ENCODE data around the gene ST7.

Gene ST7

GRCh38 chr7:117127585-117128168 lies 174.4 kb downstream of the ST7 start:
- no peak for DNase-seq (ENCODE audit: low spot score)

DNA sequence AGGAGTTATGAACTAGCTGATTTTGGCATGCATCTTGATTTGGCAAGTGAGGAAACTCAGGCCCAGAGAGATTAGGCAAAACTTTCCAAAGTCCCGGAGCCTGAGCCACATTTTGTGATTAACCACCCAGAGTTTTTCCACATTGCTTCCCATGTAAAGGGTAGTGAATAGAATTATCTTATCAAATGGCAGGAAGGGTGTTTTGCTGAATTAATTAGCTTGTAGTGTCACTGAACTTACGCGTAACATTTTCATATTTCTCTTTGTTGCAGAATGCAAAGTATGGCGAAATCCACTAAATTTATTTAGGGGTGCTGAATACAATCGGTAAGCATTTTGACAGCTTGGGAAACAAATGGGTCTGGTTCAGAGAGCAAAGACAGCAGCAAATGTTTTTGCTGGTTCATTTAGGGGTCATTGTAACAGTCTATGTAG lies 176.2 kb downstream of the ST7 start:
- DNase-seq (ENCODE audit: low spot score): no peak

DNA sequence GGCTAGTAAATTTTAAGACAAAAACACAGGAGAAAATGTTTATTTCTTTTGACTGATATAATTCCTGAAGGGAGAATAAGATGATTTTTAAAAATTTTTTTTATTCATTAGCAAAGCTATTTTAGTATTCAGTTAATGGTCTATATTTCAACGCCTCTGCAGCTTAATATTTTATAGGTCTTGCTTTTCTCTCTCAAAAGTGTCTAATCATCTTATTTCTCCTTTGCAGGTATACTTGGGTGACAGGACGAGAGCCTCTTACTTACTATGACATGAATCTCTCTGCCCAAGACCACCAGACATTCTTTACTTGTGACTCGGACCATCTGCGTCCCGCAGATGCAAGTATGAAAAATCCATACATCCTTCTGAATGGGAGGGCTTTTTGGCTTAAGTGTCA lies 177.0 kb downstream of the ST7 start:
- no peak for DNase-seq (ENCODE audit: low spot score)

DNA sequence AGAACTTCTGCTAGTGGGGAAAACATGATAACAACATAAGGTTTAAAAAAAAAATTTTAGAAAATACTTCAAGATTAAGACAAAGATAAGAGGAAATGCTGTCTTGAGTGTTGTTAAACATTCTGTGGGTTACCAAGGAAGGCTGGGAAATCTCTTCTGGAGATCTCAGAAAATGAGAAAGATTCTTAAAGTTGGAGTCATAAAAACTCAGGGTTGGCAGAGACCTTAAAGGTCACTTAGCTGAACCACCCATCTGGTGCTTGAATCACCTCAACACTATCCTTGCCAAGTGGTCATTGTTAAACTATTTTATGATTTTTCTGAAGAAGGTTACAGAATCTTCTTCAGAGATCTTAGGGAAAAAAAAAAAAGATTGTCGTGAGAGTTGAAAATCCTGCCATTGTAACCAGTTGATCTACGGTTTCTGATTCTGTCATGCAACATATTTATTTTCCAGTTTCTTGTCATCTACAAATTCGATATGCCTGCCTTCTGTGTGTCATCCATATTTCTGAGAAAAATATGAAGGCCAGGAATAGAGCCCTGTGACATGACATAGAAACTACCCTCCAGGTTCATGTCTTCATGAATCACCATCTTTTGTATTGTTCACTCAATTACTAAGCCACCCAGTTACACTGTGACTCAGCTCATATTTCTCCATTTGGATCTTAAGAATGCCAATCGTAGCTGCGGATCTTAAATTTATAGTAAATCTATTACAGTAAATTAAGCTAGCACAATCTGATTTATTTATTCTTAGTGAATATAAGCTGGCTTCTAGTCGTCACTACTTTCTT lies 179.2 kb downstream of the ST7 start:
- DNase-seq (ENCODE audit: low spot score): no peak

DNA sequence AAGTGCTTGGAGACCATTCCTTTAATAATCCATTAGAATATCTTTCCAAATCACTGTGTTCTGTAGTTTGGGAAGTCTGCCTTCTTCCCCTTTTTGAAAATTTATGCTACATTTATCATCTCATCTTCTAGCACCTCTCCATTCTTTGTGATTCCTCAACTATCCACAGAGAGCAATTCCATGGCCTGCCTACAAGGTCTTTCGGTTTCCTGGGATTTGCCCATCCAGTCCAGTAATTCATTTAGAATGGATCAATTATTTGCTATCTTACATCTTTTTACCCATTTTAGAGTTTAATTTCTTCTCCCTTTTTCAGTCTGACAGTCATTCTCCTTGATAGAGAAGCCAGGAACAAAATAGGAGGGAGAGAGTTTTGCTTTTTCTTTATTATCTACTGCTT lies 179.8 kb downstream of the ST7 start:
- DNase-seq (ENCODE audit: low spot score): no peak

GRCh38 chr7:117134411-117134810 lies 181.1 kb downstream of the ST7 start:
- DNase-seq (ENCODE audit: low spot score): no peak

GRCh38 chr7:117134889-117135552 lies 181.7 kb downstream of the ST7 start:
- DNase-seq (ENCODE audit: low spot score): no peak

DNA sequence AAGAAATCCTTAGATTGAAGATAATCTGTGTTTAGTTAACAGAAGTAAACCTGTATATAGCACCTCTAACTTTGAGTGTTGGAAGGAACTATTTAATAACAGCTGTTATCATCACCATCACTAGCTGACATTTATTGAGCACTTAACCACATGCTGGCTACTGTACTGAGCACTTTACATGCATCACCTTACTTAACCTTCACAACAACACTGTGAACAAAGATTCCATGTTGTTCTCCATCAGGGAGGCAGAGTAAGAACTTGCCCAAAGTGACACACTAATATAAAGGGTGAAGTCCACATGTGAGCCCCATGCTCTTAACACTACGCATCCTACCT lies 182.2 kb downstream of the ST7 start:
- no peak for DNase-seq (ENCODE audit: low spot score)

- no peak for DNase-seq (ENCODE audit: low spot score)
Observed at GRCh38 chr7:117137868-117138267, 184.6 kb downstream of the ST7 start.

GRCh38 chr7:117138495-117138894 lies 185.2 kb downstream of the ST7 start:
- DNase-seq (ENCODE audit: low spot score): no peak

DNA sequence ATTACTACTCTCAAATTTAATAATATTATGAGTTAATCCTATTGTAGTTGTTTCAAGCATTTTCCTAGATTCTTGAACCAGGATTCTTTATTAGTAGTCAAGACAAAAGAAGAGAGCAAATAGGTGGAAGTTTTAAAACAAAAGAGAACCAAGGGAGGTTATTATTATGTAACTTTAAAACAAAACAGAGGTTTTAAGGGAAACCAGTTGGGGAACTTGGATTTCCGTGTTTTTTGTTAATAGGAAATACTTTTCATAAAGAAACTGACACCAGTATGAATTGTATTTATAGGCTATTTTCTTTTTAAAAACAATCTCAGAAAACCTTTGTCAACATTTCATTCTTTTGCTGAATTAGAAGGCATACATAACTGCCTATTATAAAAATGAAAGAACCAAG lies 185.7 kb downstream of the ST7 start:
- no peak for DNase-seq (ENCODE audit: low spot score)

DNA sequence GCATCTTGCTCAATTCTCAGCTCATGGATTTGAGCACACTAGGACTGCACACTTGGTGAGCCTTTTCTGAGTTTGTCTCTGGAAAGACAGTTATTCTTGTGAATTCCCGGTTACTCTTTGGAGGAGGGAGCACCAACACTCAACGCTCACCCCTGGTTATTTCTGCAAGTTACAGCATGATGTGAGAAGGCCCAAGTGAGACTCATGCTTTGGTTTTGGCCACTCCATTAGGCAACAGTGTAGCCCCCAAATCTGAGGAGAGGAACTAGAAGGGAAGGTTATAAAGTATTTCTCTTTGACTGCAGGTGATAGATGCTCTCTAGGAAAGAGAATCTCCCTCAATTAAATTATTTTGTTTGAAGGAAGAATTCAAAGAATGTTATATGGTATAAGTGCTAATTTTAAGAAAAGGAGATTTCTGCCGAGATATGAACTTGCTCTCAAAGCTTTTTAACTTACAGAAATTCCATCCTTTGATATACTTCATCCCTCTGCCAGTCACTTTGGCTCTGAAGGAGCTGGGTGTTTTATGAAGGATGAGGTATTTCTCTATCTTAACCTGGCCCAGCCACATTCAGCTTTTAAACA lies 186.2 kb downstream of the ST7 start:
- DNase-seq (ENCODE audit: low spot score): no peak

- no peak for DNase-seq (ENCODE audit: low spot score)
Observed at GRCh38 chr7:117140921-117141320, 187.6 kb downstream of the ST7 start.

DNA sequence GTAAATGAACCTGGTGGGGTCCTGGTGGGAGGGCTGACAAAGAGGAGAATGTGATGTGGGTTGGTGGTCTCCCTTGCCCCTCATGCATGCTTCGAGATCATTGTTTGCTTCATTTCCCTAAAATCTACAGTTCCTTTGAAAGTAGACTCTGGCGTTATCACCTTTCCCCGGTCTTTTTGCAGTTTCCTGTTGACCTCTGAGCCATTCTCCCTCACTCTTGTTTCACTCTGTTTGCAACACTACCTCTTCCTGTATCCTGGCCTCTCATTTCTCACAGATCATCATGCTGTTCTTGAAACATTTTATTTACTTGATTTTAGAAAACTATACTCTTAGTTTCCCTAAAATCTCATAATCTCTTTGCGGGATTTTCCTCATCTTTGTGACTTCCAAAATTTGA lies 189.8 kb downstream of the ST7 start:
- no peak for DNase-seq (ENCODE audit: low spot score)

GRCh38 chr7:117143580-117143979 lies 190.3 kb downstream of the ST7 start:
- DNase-seq (ENCODE audit: low spot score): no peak

DNA sequence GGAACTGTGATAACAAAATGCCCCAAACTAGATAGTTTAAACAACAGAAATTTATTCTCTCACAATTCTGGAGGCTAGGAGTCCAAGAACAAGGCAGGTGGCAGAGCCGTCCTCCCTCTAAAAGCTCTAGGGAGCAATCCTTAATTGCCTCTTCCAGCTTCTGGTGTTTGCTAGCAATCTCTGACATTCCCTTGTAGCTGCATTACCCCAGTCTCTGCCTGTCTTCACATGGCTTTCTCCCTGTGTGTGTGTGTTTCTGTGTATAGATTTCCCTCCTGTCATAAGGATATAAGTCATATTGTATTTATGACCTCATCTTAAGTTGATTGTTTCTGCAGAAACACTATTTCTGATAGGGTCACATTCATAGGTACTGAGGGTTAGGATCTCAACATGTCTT lies 192.0 kb downstream of the ST7 start:
- no peak for DNase-seq (ENCODE audit: low spot score)

DNA sequence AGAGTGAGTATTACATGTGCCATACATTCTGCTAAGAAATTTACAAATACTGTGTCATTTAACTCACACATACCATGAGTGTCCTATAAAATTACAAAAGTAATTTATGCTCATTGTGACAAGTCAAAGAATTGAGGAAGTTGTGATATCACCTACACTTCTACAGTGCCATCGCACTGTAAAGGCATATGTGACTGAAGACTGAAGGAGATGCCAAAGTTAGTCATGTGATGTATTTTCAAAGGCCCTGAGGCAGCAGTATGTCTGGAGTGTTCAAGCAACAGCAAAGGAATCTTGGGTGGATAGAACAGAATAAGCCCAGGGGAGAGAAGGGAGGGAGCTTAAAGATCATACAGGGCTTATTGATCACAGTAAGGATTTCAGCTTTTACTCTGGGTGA lies 192.8 kb downstream of the ST7 start:
- DNase-seq (ENCODE audit: low spot score): no peak

DNA sequence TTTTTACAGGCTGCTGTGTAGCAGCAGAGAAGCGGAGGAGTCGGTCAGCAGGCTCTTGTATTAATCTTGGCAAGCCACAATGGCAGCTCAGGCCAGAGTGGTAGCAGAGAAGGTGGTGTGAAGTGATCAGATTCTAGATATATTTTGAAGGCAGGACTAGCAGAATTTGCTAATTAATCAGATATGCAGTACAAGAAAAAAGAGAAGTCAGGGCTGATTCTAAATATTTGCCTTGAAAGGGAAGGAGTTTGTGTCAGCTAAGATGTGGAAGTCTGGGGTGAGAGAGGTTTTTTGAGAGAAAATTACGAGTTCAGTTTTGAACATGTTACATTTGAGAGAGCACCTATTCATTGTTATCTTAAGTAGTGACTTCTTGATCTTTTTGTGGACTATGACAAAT lies 193.2 kb downstream of the ST7 start:
- DNase-seq (ENCODE audit: low spot score): no peak

DNA sequence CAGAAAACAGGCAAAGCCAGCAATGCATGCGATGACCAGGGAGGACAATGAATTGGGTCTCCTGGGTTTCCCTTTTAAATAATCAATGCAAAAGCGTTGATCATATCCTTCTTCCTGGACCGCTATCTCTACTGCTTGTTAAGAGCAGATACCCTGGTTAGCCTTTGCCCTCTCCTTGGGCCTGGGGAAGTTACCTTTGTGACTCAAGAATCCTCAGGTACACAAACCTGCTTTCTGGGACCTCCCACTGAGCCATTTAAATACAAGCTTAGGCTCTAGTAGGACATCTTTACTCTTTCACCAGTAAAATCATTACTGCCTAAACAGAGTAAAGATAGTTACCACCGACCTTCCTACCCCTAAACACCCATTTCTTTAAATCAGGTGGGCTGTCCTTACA lies 195.7 kb downstream of the ST7 start:
- DNase-seq (ENCODE audit: low spot score): no peak

DNA sequence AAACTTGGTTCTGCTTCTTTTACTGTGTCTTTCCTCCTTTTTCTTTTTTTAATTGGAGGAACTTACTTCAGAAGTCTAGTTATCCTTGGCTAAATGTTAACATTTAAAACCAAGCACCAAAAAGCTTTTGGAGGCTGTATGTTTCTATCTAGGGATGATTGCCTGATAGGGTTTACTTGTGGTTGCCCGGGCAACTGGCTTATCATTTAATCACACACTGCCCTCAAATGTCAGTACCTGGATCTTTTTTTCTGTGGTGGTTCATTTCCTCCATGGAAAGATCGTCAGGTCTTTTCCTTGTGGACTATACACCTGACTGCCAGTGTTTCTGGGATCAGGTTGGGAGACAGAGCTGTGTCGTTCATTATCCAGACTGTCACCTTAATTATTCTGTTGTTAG lies 196.4 kb downstream of the ST7 start:
- DNase-seq (ENCODE audit: low spot score): no peak

- no peak for DNase-seq (ENCODE audit: low spot score)
Observed at GRCh38 chr7:117152213-117153007, 199.1 kb downstream of the ST7 start.

DNA sequence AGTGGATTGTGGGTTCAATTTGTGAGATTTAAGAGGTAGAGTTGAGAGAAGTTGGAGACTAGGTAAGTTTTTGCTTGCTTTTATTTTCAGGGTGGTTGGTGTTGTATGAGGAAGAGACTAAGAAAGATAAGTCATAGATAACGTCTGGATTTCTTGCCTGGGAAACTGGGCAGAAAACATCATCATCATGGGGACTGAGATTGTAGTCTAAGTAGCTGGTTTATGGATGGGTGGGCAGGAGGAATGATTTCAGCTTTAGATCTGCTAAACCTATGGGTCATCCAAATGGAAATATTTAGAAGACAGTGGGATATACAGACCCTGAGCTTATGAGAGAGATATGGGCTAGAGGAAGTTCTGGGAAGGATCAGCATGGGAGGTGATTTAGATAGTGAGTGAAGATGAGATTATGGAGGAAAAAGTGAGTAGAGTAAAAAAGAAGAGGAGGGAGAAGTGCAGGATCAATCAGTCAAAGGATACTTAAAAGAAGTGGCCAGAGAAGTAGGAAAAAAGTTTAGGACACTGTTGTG lies 199.8 kb downstream of the ST7 start:
- DNase-seq (ENCODE audit: low spot score): no peak
